ENCODE data around the gene DHTKD1.

DNA sequence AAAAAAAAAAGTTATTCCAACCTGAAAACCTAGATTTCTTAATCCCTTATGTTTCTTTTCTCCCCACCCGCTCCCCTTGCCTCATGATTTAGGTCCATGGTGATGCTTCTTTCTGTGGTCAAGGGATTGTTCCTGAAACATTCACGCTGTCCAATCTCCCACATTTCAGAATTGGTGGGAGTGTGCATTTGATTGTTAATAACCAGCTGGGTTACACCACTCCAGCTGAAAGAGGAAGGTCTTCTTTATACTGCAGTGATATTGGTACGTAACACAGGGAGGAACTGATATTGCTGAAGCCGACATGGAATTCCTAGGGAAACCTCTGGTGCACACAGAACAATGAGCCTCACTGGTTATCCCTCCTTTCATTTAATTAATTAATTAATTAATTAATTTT lies 22.7 kb downstream of the DHTKD1 start:
- TF ChIP-seq POLR2A (IDR thresholded peaks at IDR 0.05), result no peak
- TF ChIP-seq, protein P1, sequence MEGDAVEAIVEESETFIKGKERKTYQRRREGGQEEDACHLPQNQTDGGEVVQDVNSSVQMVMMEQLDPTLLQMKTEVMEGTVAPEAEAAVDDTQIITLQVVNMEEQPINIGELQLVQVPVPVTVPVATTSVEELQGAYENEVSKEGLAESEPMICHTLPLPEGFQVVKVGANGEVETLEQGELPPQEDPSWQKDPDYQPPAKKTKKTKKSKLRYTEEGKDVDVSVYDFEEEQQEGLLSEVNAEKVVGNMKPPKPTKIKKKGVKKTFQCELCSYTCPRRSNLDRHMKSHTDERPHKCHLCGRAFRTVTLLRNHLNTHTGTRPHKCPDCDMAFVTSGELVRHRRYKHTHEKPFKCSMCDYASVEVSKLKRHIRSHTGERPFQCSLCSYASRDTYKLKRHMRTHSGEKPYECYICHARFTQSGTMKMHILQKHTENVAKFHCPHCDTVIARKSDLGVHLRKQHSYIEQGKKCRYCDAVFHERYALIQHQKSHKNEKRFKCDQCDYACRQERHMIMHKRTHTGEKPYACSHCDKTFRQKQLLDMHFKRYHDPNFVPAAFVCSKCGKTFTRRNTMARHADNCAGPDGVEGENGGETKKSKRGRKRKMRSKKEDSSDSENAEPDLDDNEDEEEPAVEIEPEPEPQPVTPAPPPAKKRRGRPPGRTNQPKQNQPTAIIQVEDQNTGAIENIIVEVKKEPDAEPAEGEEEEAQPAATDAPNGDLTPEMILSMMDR (IDR thresholded peaks at IDR 0.05), result no peak

All from heart left ventricle (tissue), 13 donors.